ENCODE measurements around the gene ACSM2B.
"Not testable (repeated sequence)": the region's sequence is repeated elsewhere in the genome, so short reads cannot be mapped to it uniquely, and the experiment has no call there.

DNA sequence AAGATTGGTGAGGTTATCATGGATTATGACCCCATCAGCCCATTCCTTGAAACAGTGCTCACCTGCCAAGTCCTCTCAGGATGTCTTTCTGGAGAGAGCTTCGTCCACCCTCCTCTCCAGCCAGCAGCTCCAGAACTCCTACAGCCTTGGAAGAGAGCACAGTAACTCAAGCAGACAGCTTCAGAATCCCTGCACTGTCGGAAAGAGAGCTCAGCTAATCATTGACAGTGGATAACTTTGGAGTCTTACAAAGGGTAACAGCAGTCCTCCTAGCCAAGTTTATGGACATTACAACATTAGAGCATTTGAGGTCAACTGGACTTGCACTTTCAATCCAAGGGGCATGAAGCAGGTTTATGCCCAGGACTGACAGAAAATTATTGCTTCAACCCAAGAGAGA, at the start of gene ACSM2B:
- TF ChIP-seq POLR2A (IDR thresholded peaks at IDR 0.05; ENCODE audit: low read depth, low read length); EZH2 (IDR thresholded peaks at IDR 0.05; ENCODE audit: borderline replicate concordance, low read depth, low read length, severe bottlenecking); POLR2AphosphoS5 (IDR thresholded peaks at IDR 0.05; ENCODE audit: insufficient read depth, low read depth, low read length); MYC (IDR thresholded peaks at IDR 0.05; ENCODE audit: low read depth, low read length): not testable (repeated sequence)
- TF ChIP-seq, protein P1, sequence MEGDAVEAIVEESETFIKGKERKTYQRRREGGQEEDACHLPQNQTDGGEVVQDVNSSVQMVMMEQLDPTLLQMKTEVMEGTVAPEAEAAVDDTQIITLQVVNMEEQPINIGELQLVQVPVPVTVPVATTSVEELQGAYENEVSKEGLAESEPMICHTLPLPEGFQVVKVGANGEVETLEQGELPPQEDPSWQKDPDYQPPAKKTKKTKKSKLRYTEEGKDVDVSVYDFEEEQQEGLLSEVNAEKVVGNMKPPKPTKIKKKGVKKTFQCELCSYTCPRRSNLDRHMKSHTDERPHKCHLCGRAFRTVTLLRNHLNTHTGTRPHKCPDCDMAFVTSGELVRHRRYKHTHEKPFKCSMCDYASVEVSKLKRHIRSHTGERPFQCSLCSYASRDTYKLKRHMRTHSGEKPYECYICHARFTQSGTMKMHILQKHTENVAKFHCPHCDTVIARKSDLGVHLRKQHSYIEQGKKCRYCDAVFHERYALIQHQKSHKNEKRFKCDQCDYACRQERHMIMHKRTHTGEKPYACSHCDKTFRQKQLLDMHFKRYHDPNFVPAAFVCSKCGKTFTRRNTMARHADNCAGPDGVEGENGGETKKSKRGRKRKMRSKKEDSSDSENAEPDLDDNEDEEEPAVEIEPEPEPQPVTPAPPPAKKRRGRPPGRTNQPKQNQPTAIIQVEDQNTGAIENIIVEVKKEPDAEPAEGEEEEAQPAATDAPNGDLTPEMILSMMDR (IDR thresholded peaks at IDR 0.05; ENCODE audit: extremely low read depth in 1 of 2, insufficient read depth in 1 of 2, low read depth in 1 of 2, low read length in 2 of 2) = not testable (repeated sequence)
- TF ChIP-seq, protein P2, sequence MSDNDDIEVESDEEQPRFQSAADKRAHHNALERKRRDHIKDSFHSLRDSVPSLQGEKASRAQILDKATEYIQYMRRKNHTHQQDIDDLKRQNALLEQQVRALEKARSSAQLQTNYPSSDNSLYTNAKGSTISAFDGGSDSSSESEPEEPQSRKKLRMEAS (IDR thresholded peaks at IDR 0.05; ENCODE audit: insufficient read depth, insufficient read length) = not testable (repeated sequence)
